ENCODE data around the gene LRIG3.

GRCh38 chr12:58961166-58961565, 40.9 kb upstream of the LRIG3 start:
- TF ChIP-seq YY1 (IDR thresholded peaks at IDR 0.05) (no peak), TAF1 (conservative IDR thresholded peaks at IDR 0.05) (no peak), SP1 (IDR thresholded peaks at IDR 0.05) (no peak), GABPA (IDR thresholded peaks at IDR 0.05 in 1 of 2, conservative IDR thresholded peaks at IDR 0.05 in 1 of 2) (no peak), JUND (IDR thresholded peaks at IDR 0.05) (no peak), RXRA (IDR thresholded peaks at IDR 0.05) (no peak)
- TF ChIP-seq, protein P1, sequence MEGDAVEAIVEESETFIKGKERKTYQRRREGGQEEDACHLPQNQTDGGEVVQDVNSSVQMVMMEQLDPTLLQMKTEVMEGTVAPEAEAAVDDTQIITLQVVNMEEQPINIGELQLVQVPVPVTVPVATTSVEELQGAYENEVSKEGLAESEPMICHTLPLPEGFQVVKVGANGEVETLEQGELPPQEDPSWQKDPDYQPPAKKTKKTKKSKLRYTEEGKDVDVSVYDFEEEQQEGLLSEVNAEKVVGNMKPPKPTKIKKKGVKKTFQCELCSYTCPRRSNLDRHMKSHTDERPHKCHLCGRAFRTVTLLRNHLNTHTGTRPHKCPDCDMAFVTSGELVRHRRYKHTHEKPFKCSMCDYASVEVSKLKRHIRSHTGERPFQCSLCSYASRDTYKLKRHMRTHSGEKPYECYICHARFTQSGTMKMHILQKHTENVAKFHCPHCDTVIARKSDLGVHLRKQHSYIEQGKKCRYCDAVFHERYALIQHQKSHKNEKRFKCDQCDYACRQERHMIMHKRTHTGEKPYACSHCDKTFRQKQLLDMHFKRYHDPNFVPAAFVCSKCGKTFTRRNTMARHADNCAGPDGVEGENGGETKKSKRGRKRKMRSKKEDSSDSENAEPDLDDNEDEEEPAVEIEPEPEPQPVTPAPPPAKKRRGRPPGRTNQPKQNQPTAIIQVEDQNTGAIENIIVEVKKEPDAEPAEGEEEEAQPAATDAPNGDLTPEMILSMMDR (IDR thresholded peaks at IDR 0.05; ENCODE audit: low read depth, low read length, missing input control): no peak
- TF ChIP-seq, protein P2, sequence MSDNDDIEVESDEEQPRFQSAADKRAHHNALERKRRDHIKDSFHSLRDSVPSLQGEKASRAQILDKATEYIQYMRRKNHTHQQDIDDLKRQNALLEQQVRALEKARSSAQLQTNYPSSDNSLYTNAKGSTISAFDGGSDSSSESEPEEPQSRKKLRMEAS (IDR thresholded peaks at IDR 0.05): no peak

All from liver (tissue), 3 donors.